ENCODE data around the gene CACNA1B. TPM values are rescaled to one million over a fixed set of nuclear protein-coding genes. Genes with fewer than 3 reads are reported as not detected.

The CACNA1B gene
- total and polyA plus RNA-seq, 9 of the 15 experiments (the other 6 are each of a cell fraction or from before 2014, with no cell fraction given): 0.01 to 0.04 TPM; not detected in 7

DNA sequence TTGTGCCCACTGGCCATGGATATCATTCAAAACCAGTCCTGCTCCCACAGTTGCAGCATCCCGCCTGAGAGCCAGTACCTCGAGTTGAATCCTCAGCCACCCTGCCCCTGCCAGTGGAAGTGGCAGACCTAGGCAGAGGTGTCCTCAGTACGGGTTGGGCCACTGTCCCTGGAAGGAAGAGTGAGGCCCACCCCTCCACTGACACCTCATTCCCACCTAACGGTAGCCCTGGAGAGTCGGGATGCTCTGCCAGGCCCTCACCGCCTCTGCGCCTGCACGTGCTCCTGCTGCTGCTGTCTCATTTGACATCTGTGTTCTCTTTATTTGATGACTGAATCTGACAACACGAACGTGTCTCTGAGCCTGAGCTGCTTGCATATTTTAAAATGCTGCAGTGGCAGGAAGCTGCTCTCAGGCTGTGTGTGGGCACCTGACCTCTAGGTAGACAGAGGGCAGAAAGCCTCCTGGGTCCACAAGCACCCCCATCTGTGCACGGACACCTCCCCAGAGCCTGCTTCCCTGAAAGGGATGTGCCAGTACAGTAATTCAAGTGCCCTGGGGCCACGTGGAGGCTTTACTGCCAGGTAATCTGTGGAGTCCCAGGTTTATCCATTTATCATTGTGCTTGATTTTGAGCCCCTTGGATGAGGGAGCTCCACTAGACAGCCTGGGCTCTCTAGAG is 194.7 kb downstream of the CACNA1B start:
- H3K9me3 ChIP-seq (replicated peaks; ENCODE audit: control insufficient read depth, insufficient read depth, low read depth, low read length): no peaks in the 10 kb centered on the region
- in situ Hi-C loops (cut with MboI) (no loop called here), intact Hi-C loops (cut with micrococcal nuclease) (no loop called here)
- peaks cover 0 to 3% of the 10 kb centered on the region in 2 experiments; a peak in 1 of 5 replicates for H3K4me1 ChIP-seq (replicated peaks in 1 of 2; ENCODE audit: control insufficient read depth in 2 of 2, insufficient read depth in 2 of 2, low read length in 2 of 2)
- no peak overlapping the region for H3K9ac ChIP-seq (ENCODE audit: insufficient read depth in 1 of 2, low read depth in 2 of 2, low read length in 2 of 2)
- TF ChIP-seq BRD4 (IDR thresholded peaks at IDR 0.05) (no peak), ZNF57 (CRISPR knock-in tag; IDR thresholded peaks at IDR 0.05) (no peak), CHD1 (IDR thresholded peaks at IDR 0.05; ENCODE audit: low read length) (no peak), ZBED1 (IDR thresholded peaks at IDR 0.05) (no peak), SIN3B (IDR thresholded peaks at IDR 0.05; ENCODE audit: low read depth) (no peak), ZFP1 (CRISPR knock-in tag; IDR thresholded peaks at IDR 0.05) (no peak), ZSCAN29 (IDR thresholded peaks at IDR 0.05) (no peak), RBM22 (IDR thresholded peaks at IDR 0.05; ENCODE audit: low read depth, low read length, poor library complexity, severe bottlenecking) (no peak), PCBP1 (IDR thresholded peaks at IDR 0.05; ENCODE audit: low read depth, low read length, poor library complexity, severe bottlenecking) (no peak), TFAM (CRISPR knock-in tag; conservative IDR thresholded peaks at IDR 0.05) (no peak)
- TF ChIP-seq, protein P1, sequence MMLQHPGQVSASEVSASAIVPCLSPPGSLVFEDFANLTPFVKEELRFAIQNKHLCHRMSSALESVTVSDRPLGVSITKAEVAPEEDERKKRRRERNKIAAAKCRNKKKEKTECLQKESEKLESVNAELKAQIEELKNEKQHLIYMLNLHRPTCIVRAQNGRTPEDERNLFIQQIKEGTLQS (IDR thresholded peaks at IDR 0.05): no peak
- TF ChIP-seq, protein P1 (CRISPR knock-in tag; conservative IDR thresholded peaks at IDR 0.05): no peak
- TF ChIP-seq, protein P2, sequence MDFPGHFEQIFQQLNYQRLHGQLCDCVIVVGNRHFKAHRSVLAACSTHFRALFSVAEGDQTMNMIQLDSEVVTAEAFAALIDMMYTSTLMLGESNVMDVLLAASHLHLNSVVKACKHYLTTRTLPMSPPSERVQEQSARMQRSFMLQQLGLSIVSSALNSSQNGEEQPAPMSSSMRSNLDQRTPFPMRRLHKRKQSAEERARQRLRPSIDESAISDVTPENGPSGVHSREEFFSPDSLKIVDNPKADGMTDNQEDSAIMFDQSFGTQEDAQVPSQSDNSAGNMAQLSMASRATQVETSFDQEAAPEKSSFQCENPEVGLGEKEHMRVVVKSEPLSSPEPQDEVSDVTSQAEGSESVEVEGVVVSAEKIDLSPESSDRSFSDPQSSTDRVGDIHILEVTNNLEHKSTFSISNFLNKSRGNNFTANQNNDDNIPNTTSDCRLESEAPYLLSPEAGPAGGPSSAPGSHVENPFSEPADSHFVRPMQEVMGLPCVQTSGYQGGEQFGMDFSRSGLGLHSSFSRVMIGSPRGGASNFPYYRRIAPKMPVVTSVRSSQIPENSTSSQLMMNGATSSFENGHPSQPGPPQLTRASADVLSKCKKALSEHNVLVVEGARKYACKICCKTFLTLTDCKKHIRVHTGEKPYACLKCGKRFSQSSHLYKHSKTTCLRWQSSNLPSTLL (IDR thresholded peaks at IDR 0.05): no peak
- TF ChIP-seq, protein P3, sequence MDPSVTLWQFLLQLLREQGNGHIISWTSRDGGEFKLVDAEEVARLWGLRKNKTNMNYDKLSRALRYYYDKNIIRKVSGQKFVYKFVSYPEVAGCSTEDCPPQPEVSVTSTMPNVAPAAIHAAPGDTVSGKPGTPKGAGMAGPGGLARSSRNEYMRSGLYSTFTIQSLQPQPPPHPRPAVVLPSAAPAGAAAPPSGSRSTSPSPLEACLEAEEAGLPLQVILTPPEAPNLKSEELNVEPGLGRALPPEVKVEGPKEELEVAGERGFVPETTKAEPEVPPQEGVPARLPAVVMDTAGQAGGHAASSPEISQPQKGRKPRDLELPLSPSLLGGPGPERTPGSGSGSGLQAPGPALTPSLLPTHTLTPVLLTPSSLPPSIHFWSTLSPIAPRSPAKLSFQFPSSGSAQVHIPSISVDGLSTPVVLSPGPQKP (CRISPR knock-in tag; IDR thresholded peaks at IDR 0.05): no peak
- DNase-seq (ENCODE audit: extremely low read depth in 1 of 4, low spot score in 3 of 4) (no peak), FAIRE-seq (no peak), ATAC-seq (no peak)
- peaks cover 24 to 88% of the 10 kb centered on the region in 2 experiments for H3K27me3 ChIP-seq (ENCODE audit: control insufficient read depth in 2 of 2, insufficient read depth in 2 of 2, low read length in 2 of 2)
- under 1% methylated on average over 12 of the region's 12 CpGs for WGBS (ENCODE audit: insufficient coverage, low coverage, missing lambda C conversion rate)
- no peaks in the 10 kb centered on the region for H3K9me1 ChIP-seq (ENCODE audit: control insufficient read depth, insufficient read depth, low read length)
- H2AFZ ChIP-seq (ENCODE audit: low read depth, low read length): no peak overlapping the region
- 0 out of 2 replicates have a peak, but pooled peaks cover 4% of the 10 kb centered on the region for H4K20me1 ChIP-seq (replicated peaks; ENCODE audit: control insufficient read depth, insufficient read depth, low read length)
- H3K36me3 ChIP-seq (ENCODE audit: control insufficient read depth, insufficient read depth, low read length): no peaks in the 10 kb centered on the region
- POLR2A ChIA-PET: no interaction called here
- H3K4me3 ChIP-seq: no peak overlapping the region
- no TSS peak for BruUV-seq (replicated peaks)
- H3K79me2 ChIP-seq (ENCODE audit: control insufficient read depth, insufficient read depth, low read length): no peaks in the 10 kb centered on the region
- no peak overlapping the region for H3K27ac ChIP-seq (ENCODE audit: extremely low read depth, low read depth, low read length)
- no peak overlapping the region for H3K4me2 ChIP-seq (ENCODE audit: insufficient read depth, low read length)
- CTCF ChIA-PET (ENCODE audit: low intra/inter-chr PET ratio): no interaction called here
